Uterus (tissue), 4 donors: ENCODE measurements around the gene SARDH. TPM values are rescaled to one million over a fixed set of nuclear protein-coding genes. Genes with fewer than 3 reads are reported as not detected.
A peak's percentile ranks its signal among the peaks of the same experiment; 100 is the strongest.

Source experiments
- DNase-seq, 2 donors: peaks; one replicate each; pipeline ENCODE4 v3.0.0-alpha.2; 2019 to 2020
- H3K27ac ChIP-seq, 2 donors: fragments of 200-600 bp; sonication (generic); 1 replicate in 1 of 2; 2 replicates in 1 of 2; pipeline ENCODE4 v1.5.1; 2016 to 2018
- H3K27me3 ChIP-seq, 2 donors: fragments of 200-600 bp; sonication (generic); one replicate each; pipeline ENCODE4 v1.5.1; 2018 to 2019; ENCODE audit warnings: control low read depth in 1 of 2
- H3K36me3 ChIP-seq, 2 donors: fragments of 200-600 bp; sonication (generic); one replicate each; pipeline ENCODE4 v1.5.1; 2019; ENCODE audit warnings: control low read depth in 1 of 2
- H3K4me1 ChIP-seq, 2 donors: fragments of 200-600 bp; sonication (generic); one replicate each; pipeline ENCODE4 v1.5.1; 2018 to 2019; ENCODE audit warnings: control low read depth in 1 of 2
- H3K4me3 ChIP-seq, 2 donors: fragments of 200-600 bp; sonication (generic); 1 replicate in 1 of 2; 2 replicates in 1 of 2; pipeline ENCODE4 v1.5.1; 2018 to 2019; ENCODE audit warnings: mild to moderate bottlenecking in 1 of 2
- H3K9me3 ChIP-seq, 2 donors: fragments of 200-600 bp; sonication (generic); one replicate each; pipeline ENCODE4 v1.5.1; 2019; ENCODE audit warnings: control low read depth in 1 of 2
- CTCF ChIP-seq, 4 experiments: fragments of 200-600 bp in 2 of 4; fragments of 450-650 bp in 2 of 4; sonication (generic) in 2 of 4; IDR thresholded peaks; one replicate each; pipeline ENCODE4 v1.5.1; 2016 to 2019; ENCODE audit warnings: antibody characterized with exemption in 4 of 4, mild to moderate bottlenecking in 2 of 4, moderate library complexity in 1 of 4
- POLR2A ChIP-seq, 2 donors: fragments of 450-650 bp; IDR thresholded peaks; one replicate each; pipeline ENCODE4 v1.6.1; 2016; ENCODE audit warnings: antibody characterized with exemption in 2 of 2, mild to moderate bottlenecking in 1 of 2, moderate library complexity in 1 of 2
- intact Hi-C: fragments of 100-400 bp; cut with DNase I; formaldehyde crosslinking; loops from one replicate; pipeline ENCODE4 v1.15.1; 2023; ENCODE audit warnings: low total_unique reads
- total RNA-seq, 4 donors: library from RNA; depleted of rRNA in 3 of 4; stranded (reverse); fragments of >200 nt in 3 of 4; gene quantifications; one replicate each; pipeline versions ENCODE4 v1.1.0 to v1.2.4, GENCODE V29; 2014 to 2023
- donor health status: DM: yes; HTN: yes; CAD: no.

Gene SARDH
- total RNA-seq, 4 donors from 2014 or later, result 2.7 to 14.1 TPM; not detected in 2

GRCh38 chr9:133762488-133763271 is 24.5 kb upstream of the SARDH start:
- Histone ChIP-seq H3K36me3 (no peaks in the 10 kb centered on the region), H3K4me1 (no peaks in the 10 kb centered on the region), H3K27me3 (no peaks in the 10 kb centered on the region), H3K9me3 (peaks cover 0 to 10% of the 10 kb centered on the region in 2 donors), H3K27ac (no peak overlapping the region), H3K4me3 (no peak overlapping the region)
- DNase-seq, result peak in 1 of 2 donors; percentile 12
- TF ChIP-seq POLR2A (IDR thresholded peaks at IDR 0.05) (no peak), CTCF (IDR thresholded peaks at IDR 0.05) (no peak)
- intact Hi-C loops, result no loop called here

- no peak overlapping the region for H3K27ac ChIP-seq
- H3K27me3 ChIP-seq, result no peaks in the 10 kb centered on the region
- no peak overlapping the region for H3K4me3 ChIP-seq
- peak in 1 of 2 donors; percentile 7 for DNase-seq
- peaks cover 0 to under 1% of the 10 kb centered on the region in 2 donors for H3K9me3 ChIP-seq
- TF ChIP-seq POLR2A (IDR thresholded peaks at IDR 0.05), result no peak
- no peak for TF ChIP-seq CTCF (IDR thresholded peaks at IDR 0.05)
- H3K4me1 ChIP-seq, result no peaks in the 10 kb centered on the region
- intact Hi-C loops, result no loop called here
- H3K36me3 ChIP-seq, result no peaks in the 10 kb centered on the region
Measured at GRCh38 chr9:133761641-133762248, 23.6 kb upstream of the SARDH start.

DNA sequence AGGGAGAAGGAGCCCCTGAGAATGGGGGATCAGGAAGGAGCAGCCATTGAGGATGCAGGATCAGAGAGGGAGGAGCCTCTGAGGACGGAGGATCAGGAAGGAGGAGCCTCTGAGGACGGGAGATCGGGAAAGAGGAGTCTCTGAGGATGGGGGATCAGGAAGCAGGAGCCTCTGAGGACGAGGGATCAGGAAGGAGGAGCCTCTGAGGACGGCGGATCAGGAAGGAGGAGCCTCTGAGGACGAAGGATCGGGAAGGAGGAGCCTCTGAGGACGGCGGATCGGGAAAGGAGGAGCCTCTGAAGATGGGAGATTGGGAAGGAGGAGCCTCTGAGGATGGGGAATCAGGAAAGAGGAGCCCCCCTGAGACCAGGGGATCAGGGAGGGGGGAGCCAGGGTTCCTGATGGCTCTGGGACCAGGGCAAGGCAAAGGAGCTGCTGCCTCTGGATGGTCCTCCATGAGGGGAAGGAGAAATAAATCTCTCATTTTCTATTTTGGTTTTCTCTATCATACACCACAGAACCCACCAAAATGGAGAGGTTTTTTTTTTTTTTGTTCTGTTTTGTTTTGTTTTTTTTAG is 22.6 kb upstream of the SARDH start:
- intact Hi-C loops, result no loop called here
- Histone ChIP-seq H3K9me3 (no peaks in the 10 kb centered on the region), H3K27ac (no peak overlapping the region), H3K36me3 (no peaks in the 10 kb centered on the region), H3K4me3 (no peak overlapping the region), H3K27me3 (no peaks in the 10 kb centered on the region), H3K4me1 (no peaks in the 10 kb centered on the region)
- TF ChIP-seq POLR2A (IDR thresholded peaks at IDR 0.05) (no peak), CTCF (IDR thresholded peaks at IDR 0.05) (no peak)
- DNase-seq, result peak in 1 of 2 donors; percentile 10

GRCh38 chr9:133759946-133760345 is 21.8 kb upstream of the SARDH start:
- no peak for DNase-seq
- Histone ChIP-seq H3K4me3 (no peak overlapping the region), H3K9me3 (no peaks in the 10 kb centered on the region), H3K36me3 (no peaks in the 10 kb centered on the region), H3K27me3 (no peaks in the 10 kb centered on the region), H3K27ac (no peak overlapping the region), H3K4me1 (no peaks in the 10 kb centered on the region)
- TF ChIP-seq CTCF (IDR thresholded peaks at IDR 0.05) (no peak), POLR2A (IDR thresholded peaks at IDR 0.05) (no peak)
- intact Hi-C loops, result no loop called here
